Activated T-cell treated with anti-CD3 and anti-CD28 coated beads for 1 hour (primary cell): Measurements from ENCODE around the gene RUSC2.
A peak's percentile ranks its signal among the peaks of the same experiment; 100 is the strongest.
"Not testable (repeated sequence)": the region's sequence is repeated elsewhere in the genome, so short reads cannot be mapped to it uniquely, and the experiment has no call there.

Experiments used
- DNase-seq: peaks from one replicate; pipeline ENCODE4 v3.0.0-alpha.2; 2020; ENCODE audit warnings: low read depth

RUSC2 gene

GRCh38 chr9:35489313-35490154 lies at the start of gene RUSC2:
RUSC2 (plus strand) TSS chr9:35490111; CDS start chr9:35546522, 56,411 bp downstream.
- peak; percentile 24 for DNase-seq

- no peak for DNase-seq
Observed at GRCh38 chr9:35446012-35446411, 43.9 kb upstream of the RUSC2 start.

- no peak for DNase-seq
Observed at GRCh38 chr9:35448496-35448895, 41.4 kb upstream of the RUSC2 start.

GRCh38 chr9:35452481-35452880 lies 37.4 kb upstream of the RUSC2 start:
- DNase-seq = no peak

- no peak for DNase-seq
Observed at GRCh38 chr9:35453786-35454185, 36.1 kb upstream of the RUSC2 start.

GRCh38 chr9:35464141-35465025 lies 25.5 kb upstream of the RUSC2 start:
- DNase-seq = no peak

- no peak for DNase-seq
Observed at GRCh38 chr9:35470340-35470739, 19.6 kb upstream of the RUSC2 start.

GRCh38 chr9:35470894-35471293 lies 19.0 kb upstream of the RUSC2 start:
- no peak for DNase-seq

- DNase-seq = no peak
Observed at GRCh38 chr9:35476596-35476995, 13.3 kb upstream of the RUSC2 start.

GRCh38 chr9:35477211-35477855 lies 12.6 kb upstream of the RUSC2 start:
- not testable (repeated sequence) for DNase-seq

GRCh38 chr9:35478871-35479270 lies 11.0 kb upstream of the RUSC2 start:
- no peak for DNase-seq

GRCh38 chr9:35481347-35481975 lies 8.4 kb upstream of the RUSC2 start:
- DNase-seq = no peak

GRCh38 chr9:35482071-35482470 lies 7.8 kb upstream of the RUSC2 start:
- no peak for DNase-seq

- DNase-seq = no peak
Observed at GRCh38 chr9:35484406-35484805, 5.5 kb upstream of the RUSC2 start.

- no peak for DNase-seq
Observed at GRCh38 chr9:35487081-35487480, 2.8 kb upstream of the RUSC2 start.

GRCh38 chr9:35488021-35488420 lies 1.9 kb upstream of the RUSC2 start:
- no peak for DNase-seq

GRCh38 chr9:35488566-35489312 lies 1.2 kb upstream of the RUSC2 start:
- DNase-seq = no peak

- DNase-seq = no peak
Observed at GRCh38 chr9:35490155-35490909, 421 bp downstream of the RUSC2 start.

GRCh38 chr9:35490910-35491465 lies 1.1 kb downstream of the RUSC2 start:
- no peak for DNase-seq

GRCh38 chr9:35493119-35493518 lies 3.2 kb downstream of the RUSC2 start:
- not testable (repeated sequence) for DNase-seq
